Neural cell (in vitro differentiated cells): ENCODE measurements around the gene MYADML2.
A peak's percentile ranks its signal among the peaks of the same experiment; 100 is the strongest.

Source experiments
- EP300 ChIP-seq: fragments of 450-650 bp; conservative IDR thresholded peaks from 2 replicates; pipeline ENCODE4 v1.6.1; 2014; ENCODE audit warnings: antibody characterized with exemption, mild to moderate bottlenecking, moderate library complexity; ENCODE audit not compliant: poor library complexity, severe bottlenecking
- EZH2 ChIP-seq: fragments of 200-600, 300-800 bp; shearing (Covaris generic), sonication (generic); IDR thresholded peaks from 2 replicates; pipeline ENCODE4 v1.6.1; 2014; ENCODE audit warnings: antibody characterized with exemption, low read length, borderline replicate concordance, mild to moderate bottlenecking; ENCODE audit not compliant: insufficient read depth, poor library complexity, severe bottlenecking
- MXI1 ChIP-seq: fragments of 450-650 bp; conservative IDR thresholded peaks from 2 replicates; pipeline ENCODE4 v1.6.1; 2014; ENCODE audit warnings: antibody characterized with exemption, mild to moderate bottlenecking; ENCODE audit not compliant: poor library complexity, severe bottlenecking
- POLR2AphosphoS5 ChIP-seq: IDR thresholded peaks from 2 replicates; pipeline ENCODE4 v1.6.1; 2012
- RAD21 ChIP-seq: fragments of 450-650 bp; conservative IDR thresholded peaks from 2 replicates; pipeline ENCODE4 v1.6.1; 2014; ENCODE audit warnings: antibody characterized with exemption, mild to moderate bottlenecking, moderate library complexity
- SMC3 ChIP-seq: fragments of 450-650 bp; conservative IDR thresholded peaks from 2 replicates; pipeline ENCODE4 v1.6.1; 2014; ENCODE audit warnings: antibody characterized with exemption, mild to moderate bottlenecking, moderate library complexity; ENCODE audit not compliant: poor library complexity
- TAF1 ChIP-seq: IDR thresholded peaks from 2 replicates; pipeline ENCODE4 v1.6.1; 2012; ENCODE audit warnings: low read depth
- TF ChIP-seq, protein P1 (sequence below): fragments of 450-650 bp; IDR thresholded peaks from 2 replicates; pipeline ENCODE4 v1.5.1; 2014; ENCODE audit warnings: antibody characterized with exemption, mild to moderate bottlenecking, moderate library complexity; ENCODE audit not compliant: poor library complexity, severe bottlenecking
- TF ChIP-seq, protein P2 (sequence below): IDR thresholded peaks from 2 replicates; pipeline ENCODE4 v1.6.1; 2012; ENCODE audit warnings: borderline replicate concordance

DNA sequence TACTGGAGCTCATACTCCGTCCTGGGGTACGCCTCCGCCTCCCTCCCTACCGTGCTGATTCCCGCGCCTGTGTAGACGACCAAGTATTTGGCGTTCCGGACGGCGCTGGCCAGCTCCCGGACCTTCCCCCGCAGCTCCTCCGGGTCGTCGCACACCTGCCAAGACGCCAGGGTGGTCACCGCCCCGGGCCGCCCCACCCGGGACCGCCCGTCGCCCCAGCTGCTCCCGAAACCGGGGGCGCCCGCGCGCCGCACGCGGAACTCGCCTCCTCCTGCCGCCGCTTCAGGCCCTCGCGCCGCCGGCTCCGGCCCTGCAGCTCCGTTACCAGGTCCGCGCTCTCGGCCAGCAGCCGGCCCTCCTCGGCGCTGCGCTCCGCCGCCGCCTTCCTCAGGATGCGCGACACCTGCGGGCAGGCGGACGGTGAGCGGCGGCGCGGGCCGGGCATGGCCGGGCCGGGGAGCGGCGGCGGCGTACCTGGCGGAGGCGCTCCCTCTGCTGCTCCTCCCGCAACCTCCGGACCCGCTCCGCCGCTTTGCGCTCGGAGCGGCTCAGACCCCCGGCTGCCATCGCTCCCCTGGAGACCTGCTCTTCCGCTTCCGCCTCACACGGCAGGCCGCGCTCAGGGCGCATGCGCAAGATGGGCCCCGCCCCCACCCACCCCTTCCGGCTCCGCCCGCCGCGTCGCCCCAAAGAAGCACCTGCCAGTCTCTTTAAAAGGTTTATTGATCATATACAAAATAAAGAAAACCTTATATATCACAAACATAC is 29.3 kb downstream of the MYADML2 start, which contains the start of gene SIRT7:
- TF ChIP-seq, protein P1, sequence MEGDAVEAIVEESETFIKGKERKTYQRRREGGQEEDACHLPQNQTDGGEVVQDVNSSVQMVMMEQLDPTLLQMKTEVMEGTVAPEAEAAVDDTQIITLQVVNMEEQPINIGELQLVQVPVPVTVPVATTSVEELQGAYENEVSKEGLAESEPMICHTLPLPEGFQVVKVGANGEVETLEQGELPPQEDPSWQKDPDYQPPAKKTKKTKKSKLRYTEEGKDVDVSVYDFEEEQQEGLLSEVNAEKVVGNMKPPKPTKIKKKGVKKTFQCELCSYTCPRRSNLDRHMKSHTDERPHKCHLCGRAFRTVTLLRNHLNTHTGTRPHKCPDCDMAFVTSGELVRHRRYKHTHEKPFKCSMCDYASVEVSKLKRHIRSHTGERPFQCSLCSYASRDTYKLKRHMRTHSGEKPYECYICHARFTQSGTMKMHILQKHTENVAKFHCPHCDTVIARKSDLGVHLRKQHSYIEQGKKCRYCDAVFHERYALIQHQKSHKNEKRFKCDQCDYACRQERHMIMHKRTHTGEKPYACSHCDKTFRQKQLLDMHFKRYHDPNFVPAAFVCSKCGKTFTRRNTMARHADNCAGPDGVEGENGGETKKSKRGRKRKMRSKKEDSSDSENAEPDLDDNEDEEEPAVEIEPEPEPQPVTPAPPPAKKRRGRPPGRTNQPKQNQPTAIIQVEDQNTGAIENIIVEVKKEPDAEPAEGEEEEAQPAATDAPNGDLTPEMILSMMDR = no peak
- TF ChIP-seq TAF1 (no peak), EZH2 (no peak), MXI1 (peak; percentile 81), EP300 (no peak), RAD21 (peak; percentile 31), POLR2AphosphoS5 (peak; percentile 77), SMC3 (peak; percentile 41)
- TF ChIP-seq, protein P2, sequence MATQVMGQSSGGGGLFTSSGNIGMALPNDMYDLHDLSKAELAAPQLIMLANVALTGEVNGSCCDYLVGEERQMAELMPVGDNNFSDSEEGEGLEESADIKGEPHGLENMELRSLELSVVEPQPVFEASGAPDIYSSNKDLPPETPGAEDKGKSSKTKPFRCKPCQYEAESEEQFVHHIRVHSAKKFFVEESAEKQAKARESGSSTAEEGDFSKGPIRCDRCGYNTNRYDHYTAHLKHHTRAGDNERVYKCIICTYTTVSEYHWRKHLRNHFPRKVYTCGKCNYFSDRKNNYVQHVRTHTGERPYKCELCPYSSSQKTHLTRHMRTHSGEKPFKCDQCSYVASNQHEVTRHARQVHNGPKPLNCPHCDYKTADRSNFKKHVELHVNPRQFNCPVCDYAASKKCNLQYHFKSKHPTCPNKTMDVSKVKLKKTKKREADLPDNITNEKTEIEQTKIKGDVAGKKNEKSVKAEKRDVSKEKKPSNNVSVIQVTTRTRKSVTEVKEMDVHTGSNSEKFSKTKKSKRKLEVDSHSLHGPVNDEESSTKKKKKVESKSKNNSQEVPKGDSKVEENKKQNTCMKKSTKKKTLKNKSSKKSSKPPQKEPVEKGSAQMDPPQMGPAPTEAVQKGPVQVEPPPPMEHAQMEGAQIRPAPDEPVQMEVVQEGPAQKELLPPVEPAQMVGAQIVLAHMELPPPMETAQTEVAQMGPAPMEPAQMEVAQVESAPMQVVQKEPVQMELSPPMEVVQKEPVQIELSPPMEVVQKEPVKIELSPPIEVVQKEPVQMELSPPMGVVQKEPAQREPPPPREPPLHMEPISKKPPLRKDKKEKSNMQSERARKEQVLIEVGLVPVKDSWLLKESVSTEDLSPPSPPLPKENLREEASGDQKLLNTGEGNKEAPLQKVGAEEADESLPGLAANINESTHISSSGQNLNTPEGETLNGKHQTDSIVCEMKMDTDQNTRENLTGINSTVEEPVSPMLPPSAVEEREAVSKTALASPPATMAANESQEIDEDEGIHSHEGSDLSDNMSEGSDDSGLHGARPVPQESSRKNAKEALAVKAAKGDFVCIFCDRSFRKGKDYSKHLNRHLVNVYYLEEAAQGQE = no peak
